Thyroid gland (tissue), 4 donors: Measurements from ENCODE around the gene SEM1. TPM values are rescaled to one million over a fixed set of nuclear protein-coding genes. Genes with fewer than 3 reads are reported as not detected.

ENCODE experiments used
- DNase-seq, 2 donors: peaks; one replicate each; pipeline ENCODE4 v3.0.0-alpha.2; 2019
- H3K27ac ChIP-seq, 3 donors: fragments of 200-600 bp; sonication (generic); 1 replicate in 2 of 3; 2 replicates in 1 of 3; pipeline ENCODE4 v1.5.1; 2016 to 2019; ENCODE audit warnings: mild to moderate bottlenecking in 1 of 3, moderate library complexity in 1 of 3
- H3K27me3 ChIP-seq: fragments of 200-600 bp; sonication (generic); one replicate; pipeline ENCODE4 v1.5.1; 2019
- H3K36me3 ChIP-seq, 2 donors: fragments of 200-600 bp; sonication (generic); one replicate each; pipeline ENCODE4 v1.5.1; 2016 to 2019
- H3K4me1 ChIP-seq, 2 donors: fragments of 200-600 bp; sonication (generic); one replicate each; pipeline ENCODE4 v1.5.1; 2017 to 2019
- H3K4me3 ChIP-seq, 3 donors: fragments of 200-600 bp; sonication (generic); replicated peaks in 1 of 3; 1 replicate in 2 of 3; 2 replicates in 1 of 3; pipeline ENCODE4 v1.5.1; 2016; ENCODE audit warnings: mild to moderate bottlenecking in 1 of 3
- H3K9me3 ChIP-seq: fragments of 200-600 bp; sonication (generic); one replicate; pipeline ENCODE4 v1.5.1; 2017
- CTCF ChIP-seq, 6 experiments: fragments of 200-600 bp in 3 of 6; fragments of 450-650 bp in 3 of 6; sonication (generic) in 3 of 6; IDR thresholded peaks; one replicate each; pipeline ENCODE4 v1.5.1; 2016 to 2019; ENCODE audit warnings: antibody characterized with exemption in 6 of 6, mild to moderate bottlenecking in 2 of 6, inconsistent platforms in 1 of 6, moderate library complexity in 1 of 6
- POLR2A ChIP-seq, 2 donors: fragments of 450-650 bp; IDR thresholded peaks; one replicate each; pipeline ENCODE4 v1.6.1; 2017; ENCODE audit warnings: antibody characterized with exemption in 2 of 2, mild to moderate bottlenecking in 2 of 2, moderate library complexity in 1 of 2
- WGBS, 2 donors: methylation state at CpG; one replicate each; pipeline ENCODE4 v1.1.5; 2017; 5-methylcytosine and 5-hydroxymethylcytosine counted together
- intact Hi-C: fragments of 100-400 bp; cut with DNase I; formaldehyde crosslinking; loops from one replicate; pipeline ENCODE4 v1.15.1; 2023
- total RNA-seq, 4 donors: library from RNA; depleted of rRNA; stranded (reverse); fragments of >200 nt; gene quantifications; one replicate each; pipeline ENCODE4 v1.2.3, GENCODE V29; 2016

Gene SEM1
- total RNA-seq, 4 donors from 2014 or later: 15.9 to 147 (median 29.9) TPM

GRCh38 chr7:96697822-96698221 is 11.8 kb downstream of the SEM1 start:
- Histone ChIP-seq H3K36me3 (no peaks in the 10 kb centered on the region), H3K27me3 (no peaks in the 10 kb centered on the region), H3K4me1 (peaks cover 0 to 9% of the 10 kb centered on the region in 2 donors), H3K9me3 (no peaks in the 10 kb centered on the region), H3K4me3 (no peak overlapping the region), H3K27ac (no peak overlapping the region)
- no peak for DNase-seq
- WGBS, 2 donors: 53 to 65% methylated on average over 3 of the region's 3 CpGs
- TF ChIP-seq POLR2A (IDR thresholded peaks at IDR 0.05) (no peak), CTCF (IDR thresholded peaks at IDR 0.05) (no peak)
- intact Hi-C loops: no loop called here

GRCh38 chr7:96695581-96695980 is 14.1 kb downstream of the SEM1 start:
- no peaks in the 10 kb centered on the region for H3K9me3 ChIP-seq
- no peaks in the 10 kb centered on the region for H3K27me3 ChIP-seq
- H3K4me1 ChIP-seq: peaks cover 0 to 9% of the 10 kb centered on the region in 2 donors
- intact Hi-C loops: no loop called here
- no peak overlapping the region for H3K27ac ChIP-seq
- WGBS, 2 donors: 67 to 84% methylated on average over 1 of the region's 1 CpG
- DNase-seq: no peak
- no peaks in the 10 kb centered on the region for H3K36me3 ChIP-seq
- no peak for TF ChIP-seq CTCF (IDR thresholded peaks at IDR 0.05)
- no peak for TF ChIP-seq POLR2A (IDR thresholded peaks at IDR 0.05)
- H3K4me3 ChIP-seq: no peak overlapping the region

- H3K4me1 ChIP-seq: peaks cover 0 to 9% of the 10 kb centered on the region in 2 donors
- no peaks in the 10 kb centered on the region for H3K27me3 ChIP-seq
- no peak for DNase-seq
- H3K9me3 ChIP-seq: no peaks in the 10 kb centered on the region
- intact Hi-C loops: no loop called here
- 93 to 97% methylated on average over 4 of the region's 4 CpGs for WGBS, 2 donors
- no peak overlapping the region for H3K4me3 ChIP-seq
- TF ChIP-seq CTCF (IDR thresholded peaks at IDR 0.05): no peak
- TF ChIP-seq POLR2A (IDR thresholded peaks at IDR 0.05): no peak
- H3K27ac ChIP-seq: no peak overlapping the region
- H3K36me3 ChIP-seq: no peaks in the 10 kb centered on the region
Measured at GRCh38 chr7:96694082-96694481, 15.6 kb downstream of the SEM1 start.

- Histone ChIP-seq H3K9me3 (no peaks in the 10 kb centered on the region), H3K27me3 (no peaks in the 10 kb centered on the region), H3K4me1 (no peaks in the 10 kb centered on the region), H3K4me3 (no peak overlapping the region), H3K27ac (no peak overlapping the region), H3K36me3 (no peaks in the 10 kb centered on the region)
- intact Hi-C loops: no loop called here
- WGBS, 2 donors: 94 to 98% methylated on average over 1 of the region's 1 CpG
- no peak for DNase-seq
- TF ChIP-seq POLR2A (IDR thresholded peaks at IDR 0.05) (no peak), CTCF (IDR thresholded peaks at IDR 0.05) (no peak)
Measured at GRCh38 chr7:96691702-96692101, 17.9 kb downstream of the SEM1 start.

- Histone ChIP-seq H3K36me3 (no peaks in the 10 kb centered on the region), H3K27ac (no peak overlapping the region), H3K4me1 (no peaks in the 10 kb centered on the region), H3K4me3 (no peak overlapping the region), H3K9me3 (no peaks in the 10 kb centered on the region), H3K27me3 (no peaks in the 10 kb centered on the region)
- intact Hi-C loops: no loop called here
- 95 to 98% methylated on average over 1 of the region's 1 CpG for WGBS, 2 donors
- TF ChIP-seq POLR2A (IDR thresholded peaks at IDR 0.05) (no peak), CTCF (IDR thresholded peaks at IDR 0.05) (no peak)
- no peak for DNase-seq
Measured at GRCh38 chr7:96689414-96689813, 20.2 kb downstream of the SEM1 start.
